Measurements from ENCODE around the gene RPUSD4.

The RPUSD4 gene

DNA sequence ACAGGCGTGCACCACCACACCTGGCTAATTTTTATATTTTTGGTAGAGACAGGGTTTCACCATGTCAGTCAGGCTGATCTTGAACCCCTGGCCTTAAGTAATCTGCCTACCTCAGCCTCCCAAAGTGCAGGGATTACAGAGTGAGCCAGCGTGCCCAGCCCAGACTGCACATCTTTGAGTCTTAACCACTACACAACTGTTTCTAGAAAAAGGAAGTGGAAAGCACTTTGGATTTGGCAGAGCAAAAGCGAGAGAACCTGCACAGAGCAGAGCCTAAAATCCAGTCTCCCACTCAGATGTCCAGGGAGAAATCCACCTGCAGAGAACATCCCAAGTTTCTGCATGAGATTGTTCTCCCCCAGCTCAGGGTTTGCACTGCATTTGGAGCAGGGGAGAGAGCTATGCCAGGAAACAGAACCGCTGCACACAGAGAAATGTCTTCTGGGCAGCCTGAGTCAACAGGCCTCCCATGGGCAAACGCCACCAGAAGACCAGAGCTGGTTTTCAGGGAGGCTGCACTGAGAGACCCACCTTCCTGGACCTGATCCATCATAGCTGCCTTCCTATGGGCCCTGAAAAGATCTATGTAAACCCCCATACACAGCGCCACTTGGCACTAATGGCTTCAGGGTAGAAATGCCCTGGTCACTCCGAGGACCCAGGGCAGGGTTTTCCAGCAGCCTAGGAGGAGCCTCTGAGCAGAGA, 54.0 kb downstream of the RPUSD4 start:
- no peak for DNase-seq (ENCODE audit: low spot score)

DNA sequence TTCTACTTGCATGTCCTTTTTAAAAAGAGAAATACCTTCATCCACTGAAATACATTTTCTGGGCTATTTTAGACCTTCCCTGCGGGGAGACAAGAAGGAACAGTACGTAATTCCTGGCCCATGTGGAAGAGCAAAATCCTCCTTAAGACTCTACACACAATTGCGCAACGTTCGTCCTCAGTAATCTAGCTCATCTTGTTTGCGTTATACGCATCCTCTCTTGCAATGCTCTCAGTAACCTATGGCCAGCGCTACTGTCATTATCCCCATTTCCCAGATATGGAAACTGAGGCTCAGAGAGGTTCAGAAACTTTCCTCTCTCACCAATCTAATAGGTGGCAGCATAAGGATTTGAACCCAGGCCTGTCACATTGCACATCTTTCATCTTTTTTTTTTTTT, 54.6 kb downstream of the RPUSD4 start:
- no peak for DNase-seq (ENCODE audit: low spot score)

DNA sequence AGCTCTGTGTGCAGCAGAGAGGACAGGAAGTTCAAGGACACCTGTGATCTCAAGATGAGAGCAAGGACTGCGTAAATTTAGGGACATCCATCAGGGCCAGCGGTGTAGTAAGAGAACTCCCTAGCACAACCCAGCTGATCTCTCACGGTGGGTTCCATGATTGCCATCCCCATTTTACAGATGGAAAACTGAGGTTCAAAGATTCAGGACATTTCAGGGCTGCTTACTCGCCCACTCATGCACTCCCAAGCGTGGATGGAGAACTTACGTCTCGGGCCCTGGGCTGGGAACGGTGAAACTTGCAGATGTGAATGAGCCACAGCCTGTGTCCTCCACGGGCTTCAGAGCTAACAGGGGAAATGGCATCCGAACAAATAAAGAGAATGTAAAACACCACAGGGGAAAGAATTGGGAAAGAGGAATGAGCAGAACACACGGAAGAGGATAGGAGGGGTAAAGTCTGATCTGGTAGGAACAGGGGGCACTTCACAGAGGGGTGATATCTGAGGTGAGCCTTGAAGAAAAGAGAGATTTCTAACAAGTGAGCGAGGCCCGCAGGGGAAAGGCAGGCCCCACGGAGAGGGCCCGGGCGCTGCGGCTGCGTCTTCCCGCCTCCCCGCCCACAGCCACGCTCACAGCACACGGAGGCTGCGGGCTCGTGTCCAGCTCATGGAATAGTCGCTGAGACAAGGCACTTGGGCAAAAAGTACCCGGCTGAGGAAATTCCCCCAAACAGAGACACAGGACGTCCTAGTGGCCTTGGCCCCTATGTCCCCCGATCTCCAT, 55.9 kb downstream of the RPUSD4 start:
- no peak for DNase-seq (ENCODE audit: low spot score)

DNA sequence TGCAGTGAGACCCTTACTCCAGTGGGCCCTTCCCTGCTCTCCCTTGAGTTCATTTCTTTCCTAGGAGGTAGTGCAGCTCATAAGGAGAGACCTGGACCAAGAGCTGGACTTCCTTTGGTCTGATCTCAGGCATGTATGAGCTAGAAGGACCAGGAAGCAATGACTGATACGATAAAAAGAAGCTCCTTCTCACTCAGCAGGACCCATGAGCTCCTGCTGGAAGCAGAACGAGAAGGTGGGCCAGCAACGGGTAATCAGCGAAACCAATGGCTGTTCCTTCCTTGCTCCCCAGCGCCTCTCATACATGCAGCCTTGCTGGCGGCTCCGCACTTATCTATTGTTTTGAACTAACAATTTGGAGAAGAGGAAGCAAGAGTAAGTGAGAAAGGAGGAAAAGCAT, 56.8 kb downstream of the RPUSD4 start:
- no peak for DNase-seq (ENCODE audit: low spot score)

DNA sequence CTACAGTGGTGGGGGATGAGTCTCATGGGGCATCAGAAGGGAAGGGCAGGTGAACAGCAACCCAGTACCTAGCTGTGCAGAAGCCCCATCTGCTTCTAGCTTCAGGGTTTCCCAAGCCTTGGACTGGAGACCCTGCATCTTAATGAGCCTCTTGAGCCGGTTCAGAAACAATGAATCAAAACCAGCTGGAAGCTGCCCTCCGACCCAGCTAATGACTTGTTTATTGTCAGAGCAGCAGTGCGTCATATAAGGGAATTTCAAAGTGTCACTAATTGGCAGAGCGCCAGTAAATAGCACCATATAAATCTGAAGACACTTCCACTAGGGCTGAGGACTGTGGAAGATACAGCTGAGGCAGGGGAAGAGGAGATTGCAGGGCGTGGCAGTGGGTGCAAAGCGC, 57.5 kb downstream of the RPUSD4 start:
- no peak for DNase-seq (ENCODE audit: low spot score)

DNA sequence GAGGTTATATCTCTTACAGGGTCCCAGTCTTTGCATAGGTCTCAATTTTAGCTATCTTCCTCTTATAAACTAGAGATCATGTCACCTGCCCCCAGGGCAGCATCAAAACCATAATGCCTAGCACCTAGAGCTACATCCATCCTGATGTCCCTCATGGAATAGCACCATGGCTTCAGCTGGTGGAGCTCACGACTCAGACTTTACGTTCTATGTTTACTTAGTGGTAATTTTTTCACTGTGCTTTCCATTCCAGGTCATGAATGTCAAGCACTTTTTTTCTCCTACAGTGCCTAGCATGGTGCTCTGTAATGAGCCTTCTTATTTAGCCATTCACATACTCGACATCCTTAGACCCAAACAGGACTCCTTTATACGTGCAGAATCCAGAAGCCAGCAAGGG, 58.4 kb downstream of the RPUSD4 start:
- no peak for DNase-seq (ENCODE audit: low spot score)

DNA sequence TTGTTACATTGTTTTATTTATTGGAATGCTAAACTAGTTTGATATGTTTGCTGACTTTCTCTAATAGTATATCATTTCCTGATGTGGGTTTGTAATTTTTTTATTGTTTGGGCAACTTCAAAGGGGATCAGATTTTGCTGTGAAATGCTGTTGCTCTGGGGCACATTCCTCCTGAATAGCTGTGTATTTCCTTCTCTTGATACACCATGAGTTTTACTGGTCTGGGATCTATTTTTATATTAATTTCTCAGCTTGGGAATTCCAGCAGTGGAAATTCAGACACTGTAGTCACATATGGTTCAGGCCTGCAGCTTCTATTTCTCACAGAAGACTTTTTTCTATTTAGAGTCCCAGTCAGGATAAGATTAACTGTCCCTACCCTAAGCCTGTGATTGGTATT, 58.9 kb downstream of the RPUSD4 start:
- DNase-seq (ENCODE audit: low spot score), result no peak

DNA sequence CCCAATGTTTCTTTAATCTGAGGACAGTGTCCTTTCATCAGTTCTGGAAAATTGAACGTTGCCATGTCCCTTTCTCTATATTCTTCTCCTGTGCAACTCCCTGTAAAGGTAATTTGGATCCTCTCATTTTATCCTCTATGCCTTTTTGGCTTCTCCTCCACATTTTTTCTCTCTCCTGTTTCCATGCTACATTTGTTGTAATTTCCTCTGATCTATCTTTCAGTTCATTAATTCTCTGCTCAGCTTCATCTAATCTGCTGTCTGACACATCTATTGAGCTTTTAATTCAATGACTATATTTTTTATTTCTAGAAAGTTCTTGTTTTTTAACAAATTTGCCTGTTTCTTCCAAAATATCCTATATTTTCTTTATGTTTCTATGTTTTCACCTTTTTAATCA, 59.3 kb downstream of the RPUSD4 start:
- no peak for DNase-seq (ENCODE audit: low spot score)
